Epithelial cell of esophagus (primary cell): ENCODE data around the gene MED26.

Experiments used
- DNase-seq: peaks from one replicate; pipeline ENCODE4 v3.0.0; 2010; ENCODE audit warnings: low read depth
- H3K4me3 ChIP-seq: 2 replicates; pipeline ENCODE4 v1.5.1; 2011; ENCODE audit warnings: mild to moderate bottlenecking, low read length, control low read depth
- TF ChIP-seq, protein P1 (sequence below): IDR thresholded peaks from 2 replicates; pipeline ENCODE4 v1.5.1; 2011; ENCODE audit warnings: low read depth, mild to moderate bottlenecking, low read length, control low read depth, inconsistent platforms; ENCODE audit not compliant: insufficient read depth; ENCODE audit errors: missing control alignments

The MED26 gene

DNA sequence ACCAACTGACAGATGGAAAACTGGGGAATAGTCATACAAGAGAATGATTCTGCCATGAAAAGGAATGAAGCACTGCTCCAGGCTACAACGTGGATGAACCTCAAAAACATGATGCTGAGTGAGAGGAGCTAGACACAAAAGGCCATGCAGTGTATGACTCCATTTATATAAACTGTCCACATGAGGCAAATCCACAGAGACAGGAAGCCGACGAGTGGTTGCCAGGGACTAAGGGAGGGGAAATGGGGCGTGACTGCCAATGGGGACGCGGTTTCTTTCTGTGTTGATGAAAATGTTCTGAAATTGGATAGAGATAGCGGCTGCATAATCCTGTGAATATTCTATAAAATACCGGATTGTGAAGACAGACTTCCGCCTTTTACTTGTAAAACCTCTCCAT, 21.7 kb upstream of the MED26 start:
- no peak for DNase-seq

DNA sequence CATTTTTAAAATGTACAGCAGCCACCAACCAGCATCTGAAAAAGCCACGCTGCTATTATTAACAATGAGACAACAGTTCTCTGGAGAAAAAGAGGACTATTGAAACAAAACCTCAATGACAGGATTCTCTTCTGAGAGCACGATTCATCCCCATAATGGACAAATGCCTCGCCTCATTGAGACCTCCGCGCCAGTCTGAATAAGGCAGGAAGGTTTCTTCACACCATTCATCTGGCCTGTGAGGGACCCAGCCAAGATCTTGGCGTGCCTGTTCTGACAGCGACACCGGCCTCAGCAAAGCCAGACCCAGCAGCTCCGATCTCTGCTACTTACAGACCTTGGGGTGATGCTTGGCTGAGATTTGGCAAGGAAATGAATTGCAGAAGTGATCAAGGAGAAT, 17.1 kb upstream of the MED26 start:
- TF ChIP-seq, protein P1, sequence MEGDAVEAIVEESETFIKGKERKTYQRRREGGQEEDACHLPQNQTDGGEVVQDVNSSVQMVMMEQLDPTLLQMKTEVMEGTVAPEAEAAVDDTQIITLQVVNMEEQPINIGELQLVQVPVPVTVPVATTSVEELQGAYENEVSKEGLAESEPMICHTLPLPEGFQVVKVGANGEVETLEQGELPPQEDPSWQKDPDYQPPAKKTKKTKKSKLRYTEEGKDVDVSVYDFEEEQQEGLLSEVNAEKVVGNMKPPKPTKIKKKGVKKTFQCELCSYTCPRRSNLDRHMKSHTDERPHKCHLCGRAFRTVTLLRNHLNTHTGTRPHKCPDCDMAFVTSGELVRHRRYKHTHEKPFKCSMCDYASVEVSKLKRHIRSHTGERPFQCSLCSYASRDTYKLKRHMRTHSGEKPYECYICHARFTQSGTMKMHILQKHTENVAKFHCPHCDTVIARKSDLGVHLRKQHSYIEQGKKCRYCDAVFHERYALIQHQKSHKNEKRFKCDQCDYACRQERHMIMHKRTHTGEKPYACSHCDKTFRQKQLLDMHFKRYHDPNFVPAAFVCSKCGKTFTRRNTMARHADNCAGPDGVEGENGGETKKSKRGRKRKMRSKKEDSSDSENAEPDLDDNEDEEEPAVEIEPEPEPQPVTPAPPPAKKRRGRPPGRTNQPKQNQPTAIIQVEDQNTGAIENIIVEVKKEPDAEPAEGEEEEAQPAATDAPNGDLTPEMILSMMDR = no peak
- H3K4me3 ChIP-seq = no peak overlapping the region
- no peak for DNase-seq

More for the DNA sequence above, 21.7 kb upstream of the MED26 start:
- TF ChIP-seq, protein P1 = no peak
- H3K4me3 ChIP-seq = no peak overlapping the region

DNA sequence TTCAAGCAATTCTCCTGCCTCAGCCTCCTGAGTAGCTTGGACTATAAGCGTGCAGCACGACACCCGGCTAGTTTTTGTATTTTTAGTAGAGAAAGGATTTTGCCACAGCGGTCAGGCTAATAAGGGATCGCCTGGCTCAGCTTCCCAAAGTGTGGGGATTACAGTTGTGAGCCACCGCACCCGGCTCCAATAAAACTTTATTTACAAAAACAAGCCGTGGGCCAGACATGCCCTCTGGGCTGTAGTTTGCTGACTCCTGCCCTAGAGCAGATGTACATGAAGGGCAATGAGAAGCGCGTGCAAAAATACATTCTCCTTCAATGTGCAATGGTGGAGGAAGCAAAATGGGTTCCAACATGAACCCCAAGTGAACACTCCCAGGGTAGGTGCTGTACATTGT, 13.7 kb upstream of the MED26 start:
- no peak for DNase-seq
- no peak overlapping the region for H3K4me3 ChIP-seq
- TF ChIP-seq, protein P1 = no peak

DNA sequence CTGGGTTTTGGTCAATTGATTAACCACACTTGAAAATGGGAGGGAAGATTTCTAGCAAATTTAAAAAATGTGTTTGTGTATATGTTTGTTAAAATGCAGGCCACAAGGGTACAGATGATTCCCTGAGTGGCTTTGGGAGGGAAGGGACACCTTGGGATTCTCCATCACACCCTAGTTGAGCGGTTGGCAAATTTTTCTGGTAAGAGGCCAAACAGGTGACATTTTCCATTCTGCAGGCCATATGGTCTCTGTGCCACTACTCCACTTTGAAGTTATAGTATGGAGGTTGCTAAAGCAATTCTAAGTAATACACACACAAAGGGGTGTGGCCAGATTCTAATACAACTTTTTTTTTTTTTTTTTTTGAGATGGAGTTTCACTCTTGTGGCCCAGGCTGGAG, 12.9 kb upstream of the MED26 start:
- TF ChIP-seq, protein P1 = no peak
- no peak overlapping the region for H3K4me3 ChIP-seq
- no peak for DNase-seq

DNA sequence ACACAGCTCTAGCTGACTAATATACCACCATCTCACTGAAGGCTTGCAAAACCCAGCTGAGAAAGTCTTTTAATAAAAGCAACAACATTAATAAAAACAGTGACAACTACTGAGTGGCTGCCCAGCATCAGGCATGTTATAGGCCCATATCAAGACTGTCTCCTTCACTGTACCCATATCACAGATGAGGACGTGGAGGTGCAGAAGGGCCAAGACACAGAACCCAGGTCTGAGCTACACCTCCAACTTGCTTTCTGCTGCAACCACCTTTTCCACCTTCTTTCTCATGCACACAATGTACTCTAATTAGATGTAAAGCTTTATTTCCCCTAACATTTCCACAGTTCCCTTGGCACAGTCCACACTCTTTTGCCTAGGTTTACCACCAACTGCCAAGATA, 10.7 kb upstream of the MED26 start:
- H3K4me3 ChIP-seq = no peak overlapping the region
- DNase-seq = no peak
- TF ChIP-seq, protein P1 = no peak

DNA sequence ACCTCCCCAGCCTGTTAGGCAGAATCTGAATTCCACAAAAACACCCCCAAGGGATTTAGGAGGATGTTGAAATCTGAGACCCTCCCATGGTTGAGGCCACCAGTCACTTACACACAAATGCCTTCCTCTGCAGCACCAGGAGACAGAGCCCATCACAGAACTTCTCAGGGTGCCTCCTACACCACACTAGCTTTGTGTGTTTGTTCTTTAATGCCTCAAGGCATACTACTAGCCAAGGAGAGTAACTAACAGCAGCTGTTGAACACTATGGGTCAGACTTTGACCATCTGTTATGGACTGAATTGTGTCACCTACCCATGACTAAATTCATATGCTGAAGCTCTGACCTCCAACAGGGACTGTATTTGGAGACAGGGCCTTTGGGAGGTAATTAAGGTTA, 9.5 kb upstream of the MED26 start:
- TF ChIP-seq, protein P1 = no peak

DNA sequence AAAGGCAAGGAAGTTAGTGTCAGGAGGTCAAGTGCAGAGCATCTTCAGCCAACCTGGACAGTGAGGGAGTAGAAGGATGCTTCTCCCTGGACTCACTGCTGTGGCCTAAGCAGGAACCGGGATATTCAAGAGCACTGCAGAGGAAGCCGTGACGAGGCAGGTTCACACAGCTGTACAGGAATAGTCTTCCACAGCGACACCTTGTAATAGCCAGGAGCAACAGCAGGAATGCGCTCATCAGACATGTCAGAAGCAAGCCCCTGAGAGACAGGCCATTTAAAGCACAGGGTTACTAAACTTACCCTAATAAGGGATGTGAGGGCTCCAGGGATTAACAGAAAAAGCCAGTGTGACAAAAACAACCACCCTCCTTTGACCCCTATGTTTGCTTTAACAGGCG, 3.5 kb upstream of the MED26 start:
- H3K4me3 ChIP-seq = no peak overlapping the region
- no peak for DNase-seq
- TF ChIP-seq, protein P1 = no peak

More for the DNA sequence above, 9.5 kb upstream of the MED26 start:
- no peak for DNase-seq
- H3K4me3 ChIP-seq = no peak overlapping the region
